Measurements from ENCODE around the gene ACKR3. TPM values are rescaled to one million over a fixed set of nuclear protein-coding genes. Genes with fewer than 3 reads are reported as not detected.
A peak's percentile ranks its signal among the peaks of the same experiment; 100 is the strongest.

The ACKR3 gene
- polyA plus RNA-seq, 1 donor = 92.9 TPM

DNA sequence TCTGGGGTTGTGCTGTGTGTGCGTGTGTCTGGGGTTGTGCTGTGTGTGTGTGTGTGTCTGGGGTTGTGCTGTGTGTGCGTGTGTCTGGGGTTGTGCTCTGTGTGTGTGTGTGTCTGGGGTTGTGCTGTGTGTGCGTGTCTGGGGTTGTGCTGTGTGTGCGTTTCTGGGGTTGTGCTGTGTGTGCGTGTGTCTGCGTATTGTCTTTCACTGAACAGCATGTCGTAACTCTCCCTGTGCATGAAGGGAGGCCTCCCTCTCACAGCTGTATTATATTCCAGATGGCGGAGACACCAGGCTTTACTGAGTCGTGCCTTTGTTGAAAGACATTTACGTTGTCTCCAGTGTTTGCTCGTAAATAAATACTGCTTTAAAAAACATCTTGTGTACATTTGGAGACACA lies 5.9 kb downstream of the ACKR3 start:
- DNase-seq = no peak
- WGBS (ENCODE audit: insufficient coverage, low lambda C conversion rate) = no CpG with 5 or more reads among the region's 11 CpGs
- Histone ChIP-seq H3K4me1 (ENCODE audit: control insufficient read depth, insufficient read depth, low read length) (peaks cover 56% of the 10 kb centered on the region), H3K27me3 (ENCODE audit: control insufficient read depth, insufficient read depth, low read length) (no peaks in the 10 kb centered on the region), H3K9me3 (ENCODE audit: control insufficient read depth, low read depth, low read length) (peaks cover 2% of the 10 kb centered on the region), H3K27ac (ENCODE audit: low read length) (peak overlapping the region; percentile 51), H3K36me3 (ENCODE audit: control insufficient read depth, insufficient read depth, low read length) (peaks cover 51% of the 10 kb centered on the region), H3K4me3 (ENCODE audit: low read length) (no peak overlapping the region)

DNA sequence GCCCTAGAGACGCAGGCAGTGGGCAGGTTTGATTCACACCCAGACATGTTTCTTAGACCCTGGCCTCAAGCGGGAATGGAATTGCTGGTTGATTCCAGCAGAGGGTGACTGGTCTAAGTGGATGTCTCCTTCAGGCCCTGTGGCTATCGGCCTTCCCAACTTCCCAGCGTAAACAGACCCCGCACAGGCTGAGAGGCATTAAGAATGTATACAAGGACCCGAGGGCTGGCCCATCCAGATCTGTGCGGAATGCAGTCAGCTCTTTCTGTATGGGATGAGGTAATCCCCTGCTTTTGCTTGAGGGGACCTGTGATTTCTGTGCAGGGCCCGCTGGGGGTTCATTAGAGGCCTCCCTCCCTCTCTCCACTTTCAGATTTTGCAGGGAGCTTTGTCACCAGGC lies 6.5 kb downstream of the ACKR3 start:
- Histone ChIP-seq H3K36me3 (ENCODE audit: control insufficient read depth, insufficient read depth, low read length) (peaks cover 56% of the 10 kb centered on the region), H3K27me3 (ENCODE audit: control insufficient read depth, insufficient read depth, low read length) (no peaks in the 10 kb centered on the region), H3K4me3 (ENCODE audit: low read length) (peak overlapping the region; percentile 1), H3K27ac (ENCODE audit: low read length) (peak overlapping the region; percentile 51), H3K4me1 (ENCODE audit: control insufficient read depth, insufficient read depth, low read length) (peaks cover 56% of the 10 kb centered on the region), H3K9me3 (ENCODE audit: control insufficient read depth, low read depth, low read length) (peaks cover 2% of the 10 kb centered on the region)
- DNase-seq = peak in 1 of 2 donors; percentile 54
- WGBS (ENCODE audit: insufficient coverage, low lambda C conversion rate) = no CpG with 5 or more reads among the region's 8 CpGs

DNA sequence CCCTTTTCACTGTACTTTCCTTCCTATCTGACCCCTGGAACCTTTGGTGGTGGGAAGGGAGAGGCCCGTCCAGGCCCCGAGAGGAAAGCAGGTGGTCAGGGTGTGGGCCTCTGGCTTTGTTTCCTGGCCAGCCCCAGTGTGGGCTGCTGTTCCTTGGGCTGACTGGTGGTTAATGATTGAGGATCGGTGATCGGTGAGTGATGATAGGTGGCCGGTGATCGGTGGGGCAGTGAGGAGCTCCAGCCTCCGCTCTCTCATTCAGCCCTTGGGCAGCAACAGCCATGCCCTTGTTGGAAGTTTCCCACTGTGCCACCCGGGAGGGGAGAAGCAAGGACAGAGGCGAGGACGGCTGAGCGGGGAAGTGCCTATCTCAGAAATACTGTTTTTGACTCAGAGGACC lies 7.3 kb downstream of the ACKR3 start:
- H3K4me1 ChIP-seq (ENCODE audit: control insufficient read depth, insufficient read depth, low read length) = peaks cover 56% of the 10 kb centered on the region
- WGBS (ENCODE audit: insufficient coverage, low lambda C conversion rate) = no CpG with 5 or more reads among the region's 11 CpGs

DNA sequence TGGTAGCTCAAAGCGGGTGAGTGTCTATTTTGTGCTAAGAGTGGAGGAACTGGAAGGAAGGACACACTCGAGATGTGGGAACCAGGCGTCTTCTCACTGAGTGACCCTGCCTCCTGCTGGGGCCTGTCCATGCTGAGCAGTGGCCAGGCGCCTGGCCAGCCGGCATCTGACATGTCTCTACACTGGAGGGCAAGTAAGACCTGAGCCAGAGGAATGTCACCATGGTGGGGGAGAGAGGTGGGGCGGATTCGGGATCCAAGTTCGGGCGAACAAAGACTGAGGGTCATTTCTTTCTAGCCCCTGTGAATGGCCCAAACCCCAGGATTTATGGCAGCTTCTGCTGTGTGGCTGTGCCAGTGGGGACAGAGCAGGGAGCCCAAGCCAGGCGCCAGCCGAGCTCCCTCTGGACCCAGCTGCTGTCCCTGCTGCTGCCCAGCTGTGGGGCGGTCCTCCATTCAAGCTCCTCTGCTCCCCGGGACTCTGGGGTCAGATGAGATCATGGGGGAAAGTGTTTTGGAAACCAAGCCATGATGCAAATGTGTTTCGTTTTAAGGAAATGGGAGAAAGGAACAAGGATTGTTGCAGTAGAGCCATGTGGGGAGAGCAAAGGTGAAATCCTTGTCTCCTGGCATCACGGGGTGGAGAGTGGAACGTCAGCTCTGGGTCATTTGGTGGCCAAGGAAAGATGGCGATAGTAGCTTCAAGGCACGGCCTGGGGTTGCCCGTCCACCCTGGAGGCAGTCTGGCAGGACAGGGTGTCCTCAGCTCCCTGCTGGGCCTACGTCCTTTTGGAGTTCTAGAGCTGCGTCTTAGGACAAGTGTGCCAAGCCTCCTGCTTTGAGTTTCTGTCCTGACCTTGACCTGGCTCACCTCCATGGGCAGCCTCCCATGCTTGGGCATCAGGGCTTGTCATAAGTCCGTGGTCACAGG lies 8.1 kb downstream of the ACKR3 start:
- H3K9me3 ChIP-seq (ENCODE audit: control insufficient read depth, low read depth, low read length) = peaks cover 2% of the 10 kb centered on the region
- WGBS (ENCODE audit: insufficient coverage, low lambda C conversion rate) = no CpG with 5 or more reads among the region's 22 CpGs
- H3K27ac ChIP-seq (ENCODE audit: low read length) = peak overlapping the region; percentile 56
- no peak overlapping the region for H3K4me3 ChIP-seq (ENCODE audit: low read length)
- peaks cover 71% of the 10 kb centered on the region for H3K36me3 ChIP-seq (ENCODE audit: control insufficient read depth, insufficient read depth, low read length)
- H3K4me1 ChIP-seq (ENCODE audit: control insufficient read depth, insufficient read depth, low read length) = peaks cover 49% of the 10 kb centered on the region
- DNase-seq = no peak
- no peaks in the 10 kb centered on the region for H3K27me3 ChIP-seq (ENCODE audit: control insufficient read depth, insufficient read depth, low read length)

More for the DNA sequence above, 7.3 kb downstream of the ACKR3 start:
- DNase-seq = peak in 1 of 2 donors; percentile 58
- H3K4me3 ChIP-seq (ENCODE audit: low read length) = no peak overlapping the region
- H3K27me3 ChIP-seq (ENCODE audit: control insufficient read depth, insufficient read depth, low read length) = no peaks in the 10 kb centered on the region
- H3K9me3 ChIP-seq (ENCODE audit: control insufficient read depth, low read depth, low read length) = peaks cover 2% of the 10 kb centered on the region
- peak overlapping the region; percentile 56 for H3K27ac ChIP-seq (ENCODE audit: low read length)
- H3K36me3 ChIP-seq (ENCODE audit: control insufficient read depth, insufficient read depth, low read length) = peaks cover 63% of the 10 kb centered on the region

DNA sequence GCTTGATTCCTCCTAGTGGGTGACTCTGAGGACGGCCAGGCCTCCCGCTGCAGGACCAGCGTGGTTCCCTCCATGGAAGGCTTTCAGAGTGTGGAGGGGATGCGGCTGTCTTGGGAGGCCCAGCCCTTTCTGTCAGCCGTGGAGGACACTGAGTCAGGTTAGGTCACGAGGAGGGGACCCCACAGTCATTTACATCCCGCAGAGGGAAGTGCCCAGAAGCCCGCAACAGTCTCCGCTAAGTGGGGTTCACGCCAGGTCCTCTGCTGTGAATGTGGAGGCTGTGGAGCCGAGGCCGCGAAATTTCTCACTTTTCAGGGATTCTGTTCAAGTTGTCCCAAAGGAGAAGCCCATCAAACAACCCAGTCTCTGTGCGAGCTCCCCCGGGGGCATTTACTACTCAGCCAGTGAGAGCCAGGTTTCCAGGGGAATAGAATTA lies 8.8 kb downstream of the ACKR3 start:
- H3K9me3 ChIP-seq (ENCODE audit: control insufficient read depth, low read depth, low read length) = peaks cover 2% of the 10 kb centered on the region
- H3K27me3 ChIP-seq (ENCODE audit: control insufficient read depth, insufficient read depth, low read length) = no peaks in the 10 kb centered on the region
- peaks cover 43% of the 10 kb centered on the region for H3K4me1 ChIP-seq (ENCODE audit: control insufficient read depth, insufficient read depth, low read length)
- DNase-seq = no peak
- H3K4me3 ChIP-seq (ENCODE audit: low read length) = no peak overlapping the region
- peaks cover 70% of the 10 kb centered on the region for H3K36me3 ChIP-seq (ENCODE audit: control insufficient read depth, insufficient read depth, low read length)
- H3K27ac ChIP-seq (ENCODE audit: low read length) = peak overlapping the region; percentile 56
- no CpG with 5 or more reads among the region's 15 CpGs for WGBS (ENCODE audit: insufficient coverage, low lambda C conversion rate)

DNA sequence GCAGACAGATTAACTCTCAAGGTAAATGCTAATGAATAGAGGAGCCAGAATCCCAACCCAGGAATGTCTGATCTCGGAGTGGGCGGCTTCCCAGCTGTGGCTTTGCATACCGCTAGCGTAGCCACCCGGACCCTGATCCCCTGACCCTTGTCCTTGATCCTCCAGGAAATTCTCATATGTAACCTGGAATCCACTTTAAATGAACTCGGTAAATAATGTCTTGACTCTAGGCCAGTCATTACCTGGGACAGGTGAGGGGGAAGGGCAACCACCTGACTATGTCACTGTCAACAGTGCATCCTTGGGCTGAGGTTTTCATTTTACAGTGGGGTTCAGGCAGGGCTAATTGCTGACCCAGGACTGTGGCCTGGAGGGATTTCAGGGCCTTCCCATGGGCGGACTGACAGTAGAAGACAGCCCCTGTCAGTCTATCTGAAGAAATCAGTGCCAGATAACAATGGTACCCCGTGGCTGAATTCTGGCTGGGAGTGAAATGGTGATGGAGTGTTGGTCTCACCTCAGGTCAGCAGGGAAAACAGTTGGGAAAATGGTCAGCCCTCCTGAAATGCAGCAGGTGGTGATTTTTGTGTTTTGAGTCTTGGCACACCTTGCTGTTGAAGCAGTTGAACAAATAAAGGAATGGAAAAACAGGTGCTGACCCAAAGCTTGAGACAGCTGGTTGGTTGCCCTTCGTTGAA lies 9.6 kb downstream of the ACKR3 start:
- peak in 1 of 2 donors; percentile 68 for DNase-seq
- H3K9me3 ChIP-seq (ENCODE audit: control insufficient read depth, low read depth, low read length) = peaks cover 2% of the 10 kb centered on the region
- WGBS (ENCODE audit: insufficient coverage, low lambda C conversion rate) = 71% methylated on average over 2 of the region's 9 CpGs
- H3K4me1 ChIP-seq (ENCODE audit: control insufficient read depth, insufficient read depth, low read length) = peaks cover 36% of the 10 kb centered on the region
- peaks cover 63% of the 10 kb centered on the region for H3K36me3 ChIP-seq (ENCODE audit: control insufficient read depth, insufficient read depth, low read length)
- no peaks in the 10 kb centered on the region for H3K27me3 ChIP-seq (ENCODE audit: control insufficient read depth, insufficient read depth, low read length)
- no peak overlapping the region for H3K4me3 ChIP-seq (ENCODE audit: low read length)
- H3K27ac ChIP-seq (ENCODE audit: low read length) = peak overlapping the region; percentile 56

DNA sequence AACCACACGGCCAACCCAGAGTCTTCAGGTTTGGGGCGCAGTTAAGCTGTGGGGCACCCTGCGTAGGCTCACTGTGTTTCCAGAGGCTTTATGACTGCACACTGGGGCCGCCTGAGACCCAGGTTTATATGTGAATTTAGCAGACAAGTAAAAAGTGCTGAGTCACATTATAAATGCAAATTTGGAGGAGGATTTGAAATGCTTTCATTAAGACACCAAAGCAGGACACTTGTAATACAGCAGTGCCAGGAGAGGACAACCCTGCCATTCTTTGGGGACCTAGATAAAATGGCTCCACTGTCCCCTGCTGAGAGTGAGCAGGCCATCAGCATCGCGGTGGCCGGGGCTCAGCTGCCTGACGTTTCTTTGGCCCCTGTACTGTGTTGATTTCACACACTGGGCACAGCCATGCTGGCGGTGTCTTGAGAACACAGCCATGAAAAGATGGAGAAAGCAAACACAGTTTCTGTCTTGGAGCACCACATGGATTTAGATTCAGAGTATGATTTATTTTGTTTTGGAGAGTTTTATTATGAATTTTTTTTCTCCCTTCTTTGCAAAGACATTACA lies 10.2 kb downstream of the ACKR3 start:
- Histone ChIP-seq H3K27me3 (ENCODE audit: control insufficient read depth, insufficient read depth, low read length) (no peaks in the 10 kb centered on the region), H3K36me3 (ENCODE audit: control insufficient read depth, insufficient read depth, low read length) (peaks cover 56% of the 10 kb centered on the region), H3K4me3 (ENCODE audit: low read length) (no peak overlapping the region), H3K27ac (ENCODE audit: low read length) (no peak overlapping the region), H3K4me1 (ENCODE audit: control insufficient read depth, insufficient read depth, low read length) (peaks cover 30% of the 10 kb centered on the region), H3K9me3 (ENCODE audit: control insufficient read depth, low read depth, low read length) (peaks cover 4% of the 10 kb centered on the region)
- DNase-seq = no peak
- WGBS (ENCODE audit: insufficient coverage, low lambda C conversion rate) = no CpG with 5 or more reads among the region's 9 CpGs

DNA sequence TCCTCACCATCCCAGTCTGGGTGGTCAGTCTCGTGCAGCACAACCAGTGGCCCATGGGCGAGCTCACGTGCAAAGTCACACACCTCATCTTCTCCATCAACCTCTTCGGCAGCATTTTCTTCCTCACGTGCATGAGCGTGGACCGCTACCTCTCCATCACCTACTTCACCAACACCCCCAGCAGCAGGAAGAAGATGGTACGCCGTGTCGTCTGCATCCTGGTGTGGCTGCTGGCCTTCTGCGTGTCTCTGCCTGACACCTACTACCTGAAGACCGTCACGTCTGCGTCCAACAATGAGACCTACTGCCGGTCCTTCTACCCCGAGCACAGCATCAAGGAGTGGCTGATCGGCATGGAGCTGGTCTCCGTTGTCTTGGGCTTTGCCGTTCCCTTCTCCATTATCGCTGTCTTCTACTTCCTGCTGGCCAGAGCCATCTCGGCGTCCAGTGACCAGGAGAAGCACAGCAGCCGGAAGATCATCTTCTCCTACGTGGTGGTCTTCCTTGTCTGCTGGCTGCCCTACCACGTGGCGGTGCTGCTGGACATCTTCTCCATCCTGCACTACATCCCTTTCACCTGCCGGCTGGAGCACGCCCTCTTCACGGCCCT lies 11.2 kb downstream of the ACKR3 start:
- peaks cover 28% of the 10 kb centered on the region for H3K4me1 ChIP-seq (ENCODE audit: control insufficient read depth, insufficient read depth, low read length)
- no peak for DNase-seq
- H3K36me3 ChIP-seq (ENCODE audit: control insufficient read depth, insufficient read depth, low read length) = peaks cover 54% of the 10 kb centered on the region
- 100% methylated on average over 2 of the region's 29 CpGs for WGBS (ENCODE audit: insufficient coverage, low lambda C conversion rate)
- no peak overlapping the region for H3K27ac ChIP-seq (ENCODE audit: low read length)
- no peak overlapping the region for H3K4me3 ChIP-seq (ENCODE audit: low read length)
- peaks cover 4% of the 10 kb centered on the region for H3K9me3 ChIP-seq (ENCODE audit: control insufficient read depth, low read depth, low read length)
- H3K27me3 ChIP-seq (ENCODE audit: control insufficient read depth, insufficient read depth, low read length) = no peaks in the 10 kb centered on the region

DNA sequence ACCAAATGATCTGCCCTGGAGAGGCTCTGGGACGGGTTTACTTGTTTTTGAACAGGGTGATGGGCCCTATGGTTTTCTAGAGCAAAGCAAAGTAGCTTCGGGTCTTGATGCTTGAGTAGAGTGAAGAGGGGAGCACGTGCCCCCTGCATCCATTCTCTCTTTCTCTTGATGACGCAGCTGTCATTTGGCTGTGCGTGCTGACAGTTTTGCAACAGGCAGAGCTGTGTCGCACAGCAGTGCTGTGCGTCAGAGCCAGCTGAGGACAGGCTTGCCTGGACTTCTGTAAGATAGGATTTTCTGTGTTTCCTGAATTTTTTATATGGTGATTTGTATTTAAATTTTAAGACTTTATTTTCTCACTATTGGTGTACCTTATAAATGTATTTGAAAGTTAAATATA lies 11.9 kb downstream of the ACKR3 start:
- H3K4me1 ChIP-seq (ENCODE audit: control insufficient read depth, insufficient read depth, low read length) = peaks cover 21% of the 10 kb centered on the region

DNA sequence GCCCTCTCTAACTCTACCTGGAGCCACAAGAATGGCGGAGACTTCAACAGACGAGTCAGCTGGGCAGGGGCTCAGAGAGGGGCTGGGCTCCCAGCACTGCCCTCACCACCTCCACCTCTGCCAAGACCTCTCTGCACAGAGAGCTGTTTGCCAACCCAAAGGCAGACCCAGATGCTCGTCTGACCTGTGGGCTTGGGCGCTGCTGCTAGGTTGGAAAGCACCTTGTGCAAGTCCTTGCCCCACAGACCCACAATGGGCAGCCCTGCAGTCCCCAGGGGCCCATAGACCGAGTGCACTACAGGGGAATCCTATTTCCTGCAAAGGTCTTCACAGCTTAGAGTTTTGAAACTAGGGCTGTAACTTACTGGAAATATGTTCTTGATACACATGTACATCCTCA lies 13.3 kb downstream of the ACKR3 start:
- DNase-seq = no peak
- Histone ChIP-seq H3K36me3 (ENCODE audit: control insufficient read depth, insufficient read depth, low read length) (peaks cover 39% of the 10 kb centered on the region), H3K4me3 (ENCODE audit: low read length) (no peak overlapping the region), H3K27ac (ENCODE audit: low read length) (no peak overlapping the region), H3K4me1 (ENCODE audit: control insufficient read depth, insufficient read depth, low read length) (peaks cover 12% of the 10 kb centered on the region), H3K27me3 (ENCODE audit: control insufficient read depth, insufficient read depth, low read length) (no peaks in the 10 kb centered on the region), H3K9me3 (ENCODE audit: control insufficient read depth, low read depth, low read length) (peaks cover 2% of the 10 kb centered on the region)
- WGBS (ENCODE audit: insufficient coverage, low lambda C conversion rate) = no CpG with 5 or more reads among the region's 5 CpGs

More for the DNA sequence above, 11.9 kb downstream of the ACKR3 start:
- Histone ChIP-seq H3K9me3 (ENCODE audit: control insufficient read depth, low read depth, low read length) (peaks cover 4% of the 10 kb centered on the region), H3K4me3 (ENCODE audit: low read length) (no peak overlapping the region), H3K27ac (ENCODE audit: low read length) (no peak overlapping the region), H3K27me3 (ENCODE audit: control insufficient read depth, insufficient read depth, low read length) (no peaks in the 10 kb centered on the region), H3K36me3 (ENCODE audit: control insufficient read depth, insufficient read depth, low read length) (peaks cover 51% of the 10 kb centered on the region)
- WGBS (ENCODE audit: insufficient coverage, low lambda C conversion rate) = 100% methylated on average over 1 of the region's 7 CpGs
- no peak for DNase-seq
